GM10847 (cell line): ENCODE results near the gene INTS6L.
A peak's percentile ranks its signal among the peaks of the same experiment; 100 is the strongest.

ENCODE experiments used
- POLR2A ChIP-seq: IDR thresholded peaks from 2 replicates; pipeline ENCODE4 v1.6.1; 2011; ENCODE audit not compliant: insufficient read length; ENCODE audit errors: extremely low read depth

INTS6L gene

GRCh38 chrX:135520553-135521404 lies at the start of gene INTS6L:
TSS of gene INTS6L (plus strand) at chrX:135520660. CDS start at chrX:135520993, 333 bp downstream.
- TF ChIP-seq POLR2A, result peak; percentile 99

- TF ChIP-seq POLR2A, result no peak
Observed at GRCh38 chrX:135476378-135476777, 44.1 kb upstream of the INTS6L start.

GRCh38 chrX:135477576-135477975 lies 42.9 kb upstream of the INTS6L start:
- no peak for TF ChIP-seq POLR2A

- no peak for TF ChIP-seq POLR2A
Observed at GRCh38 chrX:135480076-135480475, 40.4 kb upstream of the INTS6L start.

GRCh38 chrX:135481696-135482179 lies 38.7 kb upstream of the INTS6L start:
- no peak for TF ChIP-seq POLR2A

GRCh38 chrX:135484641-135485289 lies 35.7 kb upstream of the INTS6L start:
- no peak for TF ChIP-seq POLR2A

- no peak for TF ChIP-seq POLR2A
Observed at GRCh38 chrX:135489542-135489941, 30.9 kb upstream of the INTS6L start.

GRCh38 chrX:135490979-135491514 lies 29.4 kb upstream of the INTS6L start:
- no peak for TF ChIP-seq POLR2A

- TF ChIP-seq POLR2A, result no peak
Observed at GRCh38 chrX:135494453-135494852, 26.0 kb upstream of the INTS6L start.

- TF ChIP-seq POLR2A, result no peak
Observed at GRCh38 chrX:135497736-135498135, 22.7 kb upstream of the INTS6L start.

- TF ChIP-seq POLR2A, result no peak
Observed at GRCh38 chrX:135498236-135498635, 22.2 kb upstream of the INTS6L start.

GRCh38 chrX:135505351-135505750 lies 15.1 kb upstream of the INTS6L start:
- TF ChIP-seq POLR2A, result no peak

- TF ChIP-seq POLR2A, result no peak
Observed at GRCh38 chrX:135509885-135510284, 10.6 kb upstream of the INTS6L start.

- no peak for TF ChIP-seq POLR2A
Observed at GRCh38 chrX:135512508-135513129, 7.8 kb upstream of the INTS6L start.

- no peak for TF ChIP-seq POLR2A
Observed at GRCh38 chrX:135513130-135513515, 7.3 kb upstream of the INTS6L start.
